Chondrocyte (in vitro differentiated cells): Measurements from ENCODE around the gene PRICKLE1. TPM values are rescaled to one million over a fixed set of nuclear protein-coding genes. Genes with fewer than 3 reads are reported as not detected.
"Not testable (repeated sequence)": the region's sequence is repeated elsewhere in the genome, so short reads cannot be mapped to it uniquely, and the experiment has no call there.

Source experiments
- DNase-seq: peaks from one replicate; pipeline ENCODE4 v3.0.0; 2021; ENCODE audit warnings: mixed read lengths, low spot score
- H3K27ac Mint-ChIP-seq: one replicate; pipeline ENCODE4 v1.8.0; 2021; ENCODE audit warnings: mild to moderate bottlenecking, moderate library complexity, mixed read lengths; ENCODE audit not compliant: unreplicated experiment
- H3K27me3 Mint-ChIP-seq: 2 replicates; pipeline ENCODE4 v1.8.0; 2021; ENCODE audit warnings: low read depth, mixed read lengths
- H3K36me3 Mint-ChIP-seq: 2 replicates; pipeline ENCODE4 v1.8.0; 2021; ENCODE audit warnings: low read depth, mixed read lengths
- H3K4me1 Mint-ChIP-seq: 2 replicates; pipeline ENCODE4 v1.8.0; 2021; ENCODE audit warnings: low read depth, mild to moderate bottlenecking, mixed read lengths
- H3K4me3 Mint-ChIP-seq: one replicate; pipeline ENCODE4 v1.8.0; 2021; ENCODE audit warnings: mild to moderate bottlenecking, moderate library complexity, mixed read lengths; ENCODE audit not compliant: unreplicated experiment
- H3K9me3 Mint-ChIP-seq: 2 replicates; pipeline ENCODE4 v1.8.0; 2021; ENCODE audit warnings: low read depth, mixed read lengths
- total RNA-seq: library from RNA; stranded (reverse); gene quantifications from 3 replicates; pipeline ENCODE4 v1.2.1, GENCODE V29; 2021
- TF ChIP-seq, protein P1 (sequence below): fragments of 200-600 bp; sonication (generic); IDR thresholded peaks from 2 replicates; pipeline ENCODE4 v1.5.0; 2021; ENCODE audit warnings: antibody characterized with exemption, mild to moderate bottlenecking, moderate library complexity

Gene PRICKLE1
- total RNA-seq, 1 donor from 2014 or later: 32.0 TPM

- no peak for DNase-seq
- no peak overlapping the region for H3K27ac Mint-ChIP-seq
- H3K9me3 Mint-ChIP-seq: no peaks in the 10 kb centered on the region
- H3K4me1 Mint-ChIP-seq: peaks cover 3% of the 10 kb centered on the region
- no peak overlapping the region for H3K4me3 Mint-ChIP-seq
- TF ChIP-seq, protein P1, sequence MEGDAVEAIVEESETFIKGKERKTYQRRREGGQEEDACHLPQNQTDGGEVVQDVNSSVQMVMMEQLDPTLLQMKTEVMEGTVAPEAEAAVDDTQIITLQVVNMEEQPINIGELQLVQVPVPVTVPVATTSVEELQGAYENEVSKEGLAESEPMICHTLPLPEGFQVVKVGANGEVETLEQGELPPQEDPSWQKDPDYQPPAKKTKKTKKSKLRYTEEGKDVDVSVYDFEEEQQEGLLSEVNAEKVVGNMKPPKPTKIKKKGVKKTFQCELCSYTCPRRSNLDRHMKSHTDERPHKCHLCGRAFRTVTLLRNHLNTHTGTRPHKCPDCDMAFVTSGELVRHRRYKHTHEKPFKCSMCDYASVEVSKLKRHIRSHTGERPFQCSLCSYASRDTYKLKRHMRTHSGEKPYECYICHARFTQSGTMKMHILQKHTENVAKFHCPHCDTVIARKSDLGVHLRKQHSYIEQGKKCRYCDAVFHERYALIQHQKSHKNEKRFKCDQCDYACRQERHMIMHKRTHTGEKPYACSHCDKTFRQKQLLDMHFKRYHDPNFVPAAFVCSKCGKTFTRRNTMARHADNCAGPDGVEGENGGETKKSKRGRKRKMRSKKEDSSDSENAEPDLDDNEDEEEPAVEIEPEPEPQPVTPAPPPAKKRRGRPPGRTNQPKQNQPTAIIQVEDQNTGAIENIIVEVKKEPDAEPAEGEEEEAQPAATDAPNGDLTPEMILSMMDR: no peak
- H3K36me3 Mint-ChIP-seq: peaks cover 14% of the 10 kb centered on the region
- no peaks in the 10 kb centered on the region for H3K27me3 Mint-ChIP-seq
Measured at GRCh38 chr12:42546709-42547108, 42.8 kb downstream of the PRICKLE1 start.

GRCh38 chr12:42541965-42542364, 47.6 kb downstream of the PRICKLE1 start:
- TF ChIP-seq, protein P1: no peak
- Mint-ChIP-seq H3K4me3 (no peak overlapping the region), H3K9me3 (no peaks in the 10 kb centered on the region), H3K27ac (no peak overlapping the region), H3K36me3 (no peaks in the 10 kb centered on the region), H3K27me3 (no peaks in the 10 kb centered on the region), H3K4me1 (peaks cover 12% of the 10 kb centered on the region)
- no peak for DNase-seq

GRCh38 chr12:42541308-42541707, 48.2 kb downstream of the PRICKLE1 start:
- not testable (repeated sequence) for H3K36me3 Mint-ChIP-seq, H3K27ac Mint-ChIP-seq, H3K27me3 Mint-ChIP-seq, H3K9me3 Mint-ChIP-seq, DNase-seq, H3K4me3 Mint-ChIP-seq
- peaks cover 12% of the 10 kb centered on the region for H3K4me1 Mint-ChIP-seq

- DNase-seq: no peak
Measured at GRCh38 chr12:42539696-42540095, 49.9 kb downstream of the PRICKLE1 start.

DNA sequence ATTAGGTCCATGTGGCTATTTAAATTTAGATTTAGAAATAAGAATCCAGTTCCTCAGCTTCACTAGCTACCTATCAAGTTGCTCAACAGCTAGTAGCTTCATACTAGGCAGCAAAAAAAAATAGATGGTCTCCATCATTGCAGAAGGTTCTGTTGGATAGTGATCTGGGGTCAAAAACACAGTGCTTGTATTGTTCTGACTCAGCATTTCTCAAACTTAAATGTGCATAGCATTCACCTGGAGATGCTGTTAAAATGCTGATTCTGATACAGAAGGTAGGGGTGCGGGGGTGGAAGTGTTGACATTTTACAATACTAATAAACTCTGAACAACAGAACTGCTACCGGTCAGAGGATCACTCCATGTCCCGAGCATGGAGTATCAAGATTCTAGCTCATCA, 51.3 kb downstream of the PRICKLE1 start:
- TF ChIP-seq, protein P1: no peak
- no peak for DNase-seq
- no peaks in the 10 kb centered on the region for H3K27me3 Mint-ChIP-seq
- H3K36me3 Mint-ChIP-seq: no peaks in the 10 kb centered on the region
- no peak overlapping the region for H3K4me3 Mint-ChIP-seq
- no peaks in the 10 kb centered on the region for H3K9me3 Mint-ChIP-seq
- H3K4me1 Mint-ChIP-seq: peaks cover 34% of the 10 kb centered on the region
- no peak overlapping the region for H3K27ac Mint-ChIP-seq

More at GRCh38 chr12:42539696-42540095, 49.9 kb downstream of the PRICKLE1 start:
- no peaks in the 10 kb centered on the region for H3K27me3 Mint-ChIP-seq
- TF ChIP-seq, protein P1: no peak
- H3K4me3 Mint-ChIP-seq: no peak overlapping the region
- H3K4me1 Mint-ChIP-seq: peaks cover 19% of the 10 kb centered on the region
- H3K27ac Mint-ChIP-seq: peak overlapping the region; percentile 0
- no peaks in the 10 kb centered on the region for H3K36me3 Mint-ChIP-seq
- H3K9me3 Mint-ChIP-seq: no peaks in the 10 kb centered on the region

DNA sequence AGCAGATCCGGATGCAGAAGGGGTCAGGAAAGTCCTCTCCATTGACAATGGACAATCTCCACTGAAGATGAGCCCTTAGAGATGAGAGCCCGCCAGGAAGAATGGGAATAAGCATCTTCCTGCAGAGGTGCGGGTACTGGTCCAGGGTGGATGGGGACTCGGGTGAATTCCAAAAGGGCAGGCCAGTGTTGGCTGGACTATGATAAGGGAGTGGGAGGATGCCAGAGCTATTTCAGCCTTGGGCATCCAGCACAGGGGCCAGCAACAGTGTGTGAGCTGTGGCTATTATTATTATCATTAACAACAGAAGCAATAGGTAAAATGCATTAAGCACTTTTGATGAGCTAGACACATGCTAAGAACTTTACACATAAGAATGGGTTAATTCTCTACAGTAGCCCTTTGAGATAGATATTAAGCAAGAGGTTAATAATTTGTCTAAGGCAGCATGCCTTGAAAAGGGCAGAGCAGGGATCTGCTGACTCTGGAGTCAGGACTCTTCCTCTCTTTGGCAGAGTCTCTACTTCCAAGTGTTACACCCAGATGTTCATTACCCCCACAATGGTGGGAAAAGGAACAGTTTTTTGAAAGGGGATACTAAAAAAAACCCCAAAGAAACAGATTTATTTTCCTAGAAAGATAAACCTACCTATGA, 55.2 kb downstream of the PRICKLE1 start:
- DNase-seq: no peak
- H3K27ac Mint-ChIP-seq: peak overlapping the region; percentile 73
- no peak overlapping the region for H3K4me3 Mint-ChIP-seq
- H3K9me3 Mint-ChIP-seq: no peaks in the 10 kb centered on the region
- H3K36me3 Mint-ChIP-seq: no peaks in the 10 kb centered on the region
- H3K4me1 Mint-ChIP-seq: peaks cover 35% of the 10 kb centered on the region
- TF ChIP-seq, protein P1: no peak
- H3K27me3 Mint-ChIP-seq: no peaks in the 10 kb centered on the region
